ENCODE data around the gene DOCK2. TPM values are rescaled to one million over a fixed set of nuclear protein-coding genes. Genes with fewer than 3 reads are reported as not detected.

DOCK2 gene
- total RNA-seq, 1 experiment from 2014 or later: 0.42 TPM

- no peak for TF ChIP-seq CTCF (IDR thresholded peaks at IDR 0.05; ENCODE audit: unreplicated experiment)
- no peaks in the 10 kb centered on the region for H3K36me3 Mint-ChIP-seq (ENCODE audit: insufficient read depth, unreplicated experiment)
- intact Hi-C loops (cut with micrococcal nuclease): no loop called here
- H3K4me1 Mint-ChIP-seq (ENCODE audit: insufficient read depth, unreplicated experiment): no peaks in the 10 kb centered on the region
- peaks cover 15% of the 10 kb centered on the region for H3K9me3 Mint-ChIP-seq (ENCODE audit: unreplicated experiment)
- CTCF ChIA-PET: interaction anchor here (0.9 to 6.6 kb wide), 3 partner anchors 16 to 518 kb away, joined by 3 to 53 read pairs (median 4); no protein-coding TSS in a partner anchor
- no TSS peak for BruUV-seq (replicated peaks)
- no peak for DNase-seq (ENCODE audit: unreplicated experiment)
- POLR2A ChIA-PET: interaction anchor here (0.6 kb wide), 1 partner anchor 1572 kb away, joined by 3 read pairs; no protein-coding TSS in a partner anchor
- H3K4me3 Mint-ChIP-seq (ENCODE audit: unreplicated experiment): no peak overlapping the region
- H3K27ac Mint-ChIP-seq (ENCODE audit: low read depth, unreplicated experiment): no peak overlapping the region
- no peaks in the 10 kb centered on the region for H3K27me3 Mint-ChIP-seq (ENCODE audit: insufficient read depth, unreplicated experiment)
Measured at GRCh38 chr5:170115925-170116324, 478.9 kb downstream of the DOCK2 start.

- TF ChIP-seq CTCF (IDR thresholded peaks at IDR 0.05; ENCODE audit: unreplicated experiment): no peak
- ChIA-PET CTCF (interaction anchor here (3.5 to 4.9 kb wide), 2 partner anchors 17 to 67 kb away, joined by 26 to 29 read pairs; no protein-coding TSS in a partner anchor), POLR2A (no interaction called here)
- Mint-ChIP-seq H3K27ac (ENCODE audit: low read depth, unreplicated experiment) (no peak overlapping the region), H3K36me3 (ENCODE audit: insufficient read depth, unreplicated experiment) (no peaks in the 10 kb centered on the region), H3K4me3 (ENCODE audit: unreplicated experiment) (no peak overlapping the region), H3K9me3 (ENCODE audit: unreplicated experiment) (peaks cover 15% of the 10 kb centered on the region), H3K4me1 (ENCODE audit: insufficient read depth, unreplicated experiment) (no peaks in the 10 kb centered on the region), H3K27me3 (ENCODE audit: insufficient read depth, unreplicated experiment) (no peaks in the 10 kb centered on the region)
- intact Hi-C loops (cut with micrococcal nuclease): no loop called here
- DNase-seq (ENCODE audit: unreplicated experiment): no peak
- BruUV-seq (replicated peaks): no TSS peak
Measured at GRCh38 chr5:170117736-170118135, 480.7 kb downstream of the DOCK2 start.

- intact Hi-C loops (cut with micrococcal nuclease): no loop called here
- no peak overlapping the region for H3K4me3 Mint-ChIP-seq (ENCODE audit: unreplicated experiment)
- no peak for TF ChIP-seq CTCF (IDR thresholded peaks at IDR 0.05; ENCODE audit: unreplicated experiment)
- CTCF ChIA-PET: interaction anchor here (0.6 to 4.9 kb wide), 4 partner anchors 17 to 1826 kb away, joined by 3 to 26 read pairs (median 4); no protein-coding TSS in a partner anchor
- POLR2A ChIA-PET: interaction anchor here (0.6 to 0.9 kb wide), 3 partner anchors 50 to 171 kb away, joined by 3 read pairs; no protein-coding TSS in a partner anchor
- peaks cover 9% of the 10 kb centered on the region for H3K9me3 Mint-ChIP-seq (ENCODE audit: unreplicated experiment)
- H3K27me3 Mint-ChIP-seq (ENCODE audit: insufficient read depth, unreplicated experiment): no peaks in the 10 kb centered on the region
- no TSS peak for BruUV-seq (replicated peaks)
- H3K4me1 Mint-ChIP-seq (ENCODE audit: insufficient read depth, unreplicated experiment): no peaks in the 10 kb centered on the region
- peak; percentile 35 for DNase-seq (ENCODE audit: unreplicated experiment)
- H3K36me3 Mint-ChIP-seq (ENCODE audit: insufficient read depth, unreplicated experiment): no peaks in the 10 kb centered on the region
- H3K27ac Mint-ChIP-seq (ENCODE audit: low read depth, unreplicated experiment): no peak overlapping the region
Measured at GRCh38 chr5:170120576-170120975, 483.5 kb downstream of the DOCK2 start.

- Mint-ChIP-seq H3K27ac (ENCODE audit: low read depth, unreplicated experiment) (no peak overlapping the region), H3K4me1 (ENCODE audit: insufficient read depth, unreplicated experiment) (no peaks in the 10 kb centered on the region), H3K27me3 (ENCODE audit: insufficient read depth, unreplicated experiment) (no peaks in the 10 kb centered on the region), H3K36me3 (ENCODE audit: insufficient read depth, unreplicated experiment) (no peaks in the 10 kb centered on the region), H3K9me3 (ENCODE audit: unreplicated experiment) (peaks cover 10% of the 10 kb centered on the region), H3K4me3 (ENCODE audit: unreplicated experiment) (no peak overlapping the region)
- DNase-seq (ENCODE audit: unreplicated experiment): no peak
- POLR2A ChIA-PET: interaction anchor here (0.6 to 0.9 kb wide), 2 partner anchors 17 to 49 kb away, joined by 3 to 4 read pairs; no protein-coding TSS in a partner anchor
- TF ChIP-seq CTCF (IDR thresholded peaks at IDR 0.05; ENCODE audit: unreplicated experiment): no peak
- intact Hi-C loops (cut with micrococcal nuclease): no loop called here
- CTCF ChIA-PET: interaction anchor here (0.6 to 4.9 kb wide), 6 partner anchors 17 to 1826 kb away, joined by 3 to 26 read pairs (median 5); no protein-coding TSS in a partner anchor
- BruUV-seq (replicated peaks): no TSS peak
Measured at GRCh38 chr5:170121321-170121720, 484.2 kb downstream of the DOCK2 start.
